GM12865 (cell line): ENCODE results near the gene SLX9.

Experiments used
- DNase-seq: peaks from one replicate; pipeline ENCODE4 v3.0.0; 2010; ENCODE audit warnings: low read depth
- H3K4me3 ChIP-seq: 2 replicates; pipeline ENCODE4 v1.5.1; 2011; ENCODE audit warnings: mild to moderate bottlenecking, low read depth, low read length, control low read depth
- TF ChIP-seq, protein P1 (sequence below): IDR thresholded peaks from 2 replicates; pipeline ENCODE4 v1.5.1; 2011; ENCODE audit warnings: low read length, control low read depth, low read depth, inconsistent platforms; ENCODE audit not compliant: insufficient read depth; ENCODE audit errors: missing control alignments

Gene SLX9

DNA sequence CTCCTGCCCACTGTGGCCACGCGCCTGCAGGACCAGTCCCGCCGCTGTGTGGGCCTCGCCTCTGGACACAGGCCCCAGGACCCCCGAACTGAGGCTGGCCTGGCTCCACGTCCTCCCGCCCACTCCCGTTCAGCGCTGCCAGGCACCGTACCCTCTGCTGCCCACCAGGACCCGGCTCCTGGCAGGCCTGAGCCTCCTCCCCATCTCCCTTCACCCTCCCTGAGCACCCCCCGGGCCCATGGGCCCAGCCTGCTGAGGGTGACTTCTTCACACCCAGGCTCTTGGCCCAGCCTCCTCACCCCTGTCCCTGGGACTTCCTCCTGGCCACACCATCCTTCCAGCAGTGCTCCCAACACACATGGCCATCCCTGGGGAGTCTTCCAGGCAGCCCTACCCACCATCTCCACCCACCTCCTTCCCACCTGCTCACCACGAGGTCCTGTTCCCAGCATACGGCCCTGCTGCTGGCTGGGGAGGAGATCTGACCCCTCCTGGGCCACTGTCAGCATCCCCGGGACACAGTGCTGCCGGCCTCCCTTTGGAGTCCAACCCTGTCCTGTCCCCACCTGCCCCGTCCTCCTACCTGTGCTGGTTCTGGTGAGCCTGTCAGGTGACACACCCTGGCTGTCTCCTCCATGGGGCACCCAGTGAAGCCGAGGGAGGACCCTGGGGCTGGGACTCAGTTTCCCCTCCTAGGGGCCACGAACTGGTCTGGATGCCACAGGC lies 53.7 kb downstream of the SLX9 start:
- TF ChIP-seq, protein P1, sequence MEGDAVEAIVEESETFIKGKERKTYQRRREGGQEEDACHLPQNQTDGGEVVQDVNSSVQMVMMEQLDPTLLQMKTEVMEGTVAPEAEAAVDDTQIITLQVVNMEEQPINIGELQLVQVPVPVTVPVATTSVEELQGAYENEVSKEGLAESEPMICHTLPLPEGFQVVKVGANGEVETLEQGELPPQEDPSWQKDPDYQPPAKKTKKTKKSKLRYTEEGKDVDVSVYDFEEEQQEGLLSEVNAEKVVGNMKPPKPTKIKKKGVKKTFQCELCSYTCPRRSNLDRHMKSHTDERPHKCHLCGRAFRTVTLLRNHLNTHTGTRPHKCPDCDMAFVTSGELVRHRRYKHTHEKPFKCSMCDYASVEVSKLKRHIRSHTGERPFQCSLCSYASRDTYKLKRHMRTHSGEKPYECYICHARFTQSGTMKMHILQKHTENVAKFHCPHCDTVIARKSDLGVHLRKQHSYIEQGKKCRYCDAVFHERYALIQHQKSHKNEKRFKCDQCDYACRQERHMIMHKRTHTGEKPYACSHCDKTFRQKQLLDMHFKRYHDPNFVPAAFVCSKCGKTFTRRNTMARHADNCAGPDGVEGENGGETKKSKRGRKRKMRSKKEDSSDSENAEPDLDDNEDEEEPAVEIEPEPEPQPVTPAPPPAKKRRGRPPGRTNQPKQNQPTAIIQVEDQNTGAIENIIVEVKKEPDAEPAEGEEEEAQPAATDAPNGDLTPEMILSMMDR: no peak
- no peak for DNase-seq
- H3K4me3 ChIP-seq: no peak overlapping the region

DNA sequence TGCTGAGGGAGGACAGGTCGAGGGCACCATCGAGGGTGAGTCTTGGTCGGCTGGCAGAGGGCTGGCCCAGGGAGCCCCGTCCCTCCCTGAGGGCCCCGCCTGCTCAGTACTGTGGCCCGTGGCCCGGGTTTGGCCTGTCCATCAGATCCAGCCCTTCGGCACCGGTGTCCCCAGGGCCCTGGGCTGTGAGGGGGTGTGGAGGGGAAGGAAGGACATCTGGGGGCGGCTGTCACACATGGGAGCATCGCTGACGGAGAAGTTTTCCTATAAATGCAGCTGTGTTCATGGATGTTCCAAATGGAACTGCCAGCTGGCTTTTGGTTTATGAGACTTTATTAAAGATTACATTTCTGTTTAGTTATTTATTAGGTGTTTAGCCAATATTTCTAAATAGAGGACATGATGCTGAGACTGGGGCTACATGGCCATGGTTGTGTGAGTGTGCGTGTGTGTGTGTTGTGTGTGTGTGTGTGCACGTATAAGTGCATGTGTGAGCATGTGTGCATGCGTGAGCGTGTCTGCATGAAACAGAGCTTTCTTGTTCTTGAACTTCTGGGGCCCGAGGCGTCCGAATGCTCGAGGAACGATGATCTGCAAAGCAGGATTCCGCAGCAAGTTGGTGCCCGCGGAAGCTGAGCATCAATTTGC lies 54.3 kb downstream of the SLX9 start:
- TF ChIP-seq, protein P1: no peak
- DNase-seq: no peak

DNA sequence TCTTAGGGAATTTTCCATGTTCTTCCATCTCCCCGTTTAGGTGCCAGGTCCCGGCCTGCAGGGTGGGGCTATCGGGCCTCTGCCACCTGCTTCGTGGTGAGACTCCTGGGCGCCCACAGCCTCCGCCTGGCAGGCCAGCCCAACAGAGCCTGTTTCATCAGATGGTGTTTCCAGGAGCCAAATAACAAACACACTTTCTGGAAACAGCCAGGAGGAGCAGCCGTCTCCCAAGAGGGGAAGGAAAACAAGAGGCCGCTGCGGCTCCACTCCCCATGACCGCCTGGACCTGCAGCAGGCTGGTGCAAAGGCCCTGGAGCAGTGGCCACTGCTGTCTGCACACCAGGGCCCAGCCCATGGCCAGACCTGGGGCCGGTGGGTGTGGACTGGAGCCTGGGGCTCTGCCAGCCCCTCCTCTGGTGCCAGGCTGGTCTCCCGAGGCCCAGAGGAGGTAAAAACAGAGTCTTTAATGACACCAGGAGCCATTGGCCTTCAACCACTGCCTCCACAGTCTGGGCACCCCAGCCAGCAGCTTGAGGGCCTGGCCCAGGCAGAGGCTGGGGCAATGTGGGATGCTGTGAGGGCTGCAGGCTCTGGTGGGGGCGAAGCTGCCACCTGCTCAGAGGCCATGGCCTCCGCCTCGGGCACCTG lies 55.0 kb downstream of the SLX9 start:
- DNase-seq: no peak
- TF ChIP-seq, protein P1: no peak
- no peak overlapping the region for H3K4me3 ChIP-seq

More for the DNA sequence above, 54.3 kb downstream of the SLX9 start:
- H3K4me3 ChIP-seq: no peak overlapping the region

DNA sequence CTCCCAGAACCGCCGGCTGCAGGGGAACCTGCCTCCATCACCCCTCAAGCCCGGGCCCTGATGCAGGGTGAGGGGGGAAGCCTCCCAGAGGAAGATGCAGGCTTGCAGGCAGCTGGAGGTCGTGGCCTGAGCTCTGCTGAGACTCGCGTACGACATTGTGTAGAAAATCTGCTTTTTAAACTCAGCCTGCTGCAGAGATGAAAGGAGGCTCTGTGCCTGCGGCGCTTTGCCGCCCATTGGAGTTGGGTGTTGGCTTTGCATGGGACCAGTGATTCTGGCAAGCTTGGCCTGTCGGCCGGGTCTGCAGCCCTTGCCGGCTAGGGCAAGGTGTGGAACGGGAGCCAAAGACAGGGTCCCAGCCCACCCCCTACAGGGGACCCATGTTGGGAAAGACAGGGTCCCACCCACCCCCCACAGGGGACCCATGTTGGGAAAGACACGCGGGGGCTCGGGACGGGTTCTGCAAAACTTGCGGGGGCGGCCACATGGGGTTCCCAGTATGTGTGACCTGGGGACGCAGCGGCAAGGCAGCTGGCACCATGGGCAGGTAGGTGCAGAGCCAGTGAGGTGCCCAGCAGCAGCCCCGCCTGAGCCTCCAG lies 55.6 kb downstream of the SLX9 start:
- DNase-seq: no peak
- TF ChIP-seq, protein P1: no peak
- no peak overlapping the region for H3K4me3 ChIP-seq

DNA sequence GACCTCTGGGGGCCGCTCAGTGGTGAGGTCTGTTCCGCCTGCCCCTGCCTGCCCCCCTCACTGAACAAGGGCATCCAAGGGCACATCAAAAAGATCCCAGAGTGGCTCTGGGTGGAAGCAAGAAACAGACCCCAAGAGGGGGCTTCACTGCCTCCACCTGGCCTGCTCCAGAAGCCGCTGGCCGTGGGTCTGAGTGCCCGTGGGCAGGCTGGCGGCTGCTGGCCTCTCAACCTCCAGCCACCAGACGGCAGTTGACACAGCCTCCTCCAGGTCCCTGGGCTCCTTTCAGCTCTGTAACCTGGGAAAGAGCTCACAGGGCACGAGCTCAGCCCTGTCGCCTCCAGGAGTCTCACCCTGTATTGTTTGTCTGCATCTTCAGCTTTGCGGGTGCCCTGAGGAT lies 56.3 kb downstream of the SLX9 start:
- no peak for DNase-seq
- no peak overlapping the region for H3K4me3 ChIP-seq
- TF ChIP-seq, protein P1: no peak

DNA sequence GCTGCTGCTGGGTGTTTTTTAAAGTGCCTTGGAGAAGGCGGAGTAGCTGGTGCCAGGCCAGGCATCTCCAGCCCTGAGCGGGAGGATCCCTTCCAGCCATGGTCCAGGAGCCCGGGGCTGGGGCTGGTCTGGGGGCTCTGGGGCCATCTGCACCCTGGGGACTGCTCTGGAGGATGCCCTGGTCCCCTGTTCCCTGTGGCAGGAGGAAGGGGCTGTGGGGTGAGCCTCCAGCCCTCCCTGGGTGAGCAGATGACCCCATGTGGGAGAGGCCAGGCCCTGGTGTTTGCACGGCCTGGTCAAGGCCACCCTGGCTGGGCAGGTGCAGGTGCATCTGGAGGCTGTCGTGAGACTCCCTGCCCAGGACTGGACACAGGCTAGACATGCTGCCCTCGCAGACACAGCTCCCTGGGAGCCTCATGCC lies 56.7 kb downstream of the SLX9 start:
- no peak for DNase-seq
- H3K4me3 ChIP-seq: no peak overlapping the region
- TF ChIP-seq, protein P1: no peak
